GM23248 (cell line): ENCODE results near the gene MIER1.

Source experiments
- EZH2 ChIP-seq: fragments of 200-600 bp; sonication (generic); IDR thresholded peaks from 2 replicates; pipeline ENCODE4 v1.6.1; 2018; ENCODE audit warnings: antibody characterized with exemption, mild to moderate bottlenecking; ENCODE audit not compliant: insufficient read depth, poor library complexity, severe bottlenecking
- EZH2phosphoT487 ChIP-seq: fragments of 200-600 bp; sonication (generic); IDR thresholded peaks from 2 replicates; pipeline ENCODE4 v1.6.1; 2018; ENCODE audit warnings: antibody characterized with exemption, moderate library complexity, mild to moderate bottlenecking, low read depth; ENCODE audit not compliant: insufficient read depth

DNA sequence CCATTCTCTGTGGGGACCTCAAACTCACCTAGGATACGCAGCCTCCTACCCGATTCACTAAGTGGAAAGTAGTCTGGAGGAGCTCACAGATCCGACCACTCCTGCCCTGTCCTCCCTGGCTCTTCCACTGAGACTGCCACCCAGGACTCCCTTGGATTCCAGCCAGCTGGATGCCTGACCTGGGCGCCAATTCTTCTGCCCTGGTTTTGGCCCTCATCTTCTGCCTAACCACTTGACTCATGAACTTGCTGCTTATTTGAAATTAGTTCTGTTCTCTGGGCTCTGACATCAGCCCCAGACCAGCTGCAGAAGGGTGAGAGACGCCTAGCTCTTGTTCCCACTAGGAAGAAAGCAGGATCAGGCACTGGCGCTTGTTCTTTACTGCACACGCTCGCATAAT lies 80.3 kb downstream of the MIER1 start:
- no peak for TF ChIP-seq EZH2phosphoT487
- TF ChIP-seq EZH2, result no peak
